Suprapubic skin (tissue), 3 donors: ENCODE measurements around the gene NLN.

Experiments used
- EP300 ChIP-seq: sonication (generic); formaldehyde crosslinking; IDR thresholded peaks from one replicate; pipeline ENCODE4 v1.6.1; 2017; ENCODE audit warnings: antibody characterized with exemption
- TF ChIP-seq, protein P1 (sequence below), 2 donors: fragments of 200-600 bp in 1 of 2; fragments of 450-650 bp in 1 of 2; sonication (generic) in 1 of 2; IDR thresholded peaks; one replicate each; pipeline ENCODE4 v1.5.1; 2016 to 2019; ENCODE audit warnings: antibody characterized with exemption in 2 of 2, mild to moderate bottlenecking in 1 of 2, moderate library complexity in 1 of 2

DNA sequence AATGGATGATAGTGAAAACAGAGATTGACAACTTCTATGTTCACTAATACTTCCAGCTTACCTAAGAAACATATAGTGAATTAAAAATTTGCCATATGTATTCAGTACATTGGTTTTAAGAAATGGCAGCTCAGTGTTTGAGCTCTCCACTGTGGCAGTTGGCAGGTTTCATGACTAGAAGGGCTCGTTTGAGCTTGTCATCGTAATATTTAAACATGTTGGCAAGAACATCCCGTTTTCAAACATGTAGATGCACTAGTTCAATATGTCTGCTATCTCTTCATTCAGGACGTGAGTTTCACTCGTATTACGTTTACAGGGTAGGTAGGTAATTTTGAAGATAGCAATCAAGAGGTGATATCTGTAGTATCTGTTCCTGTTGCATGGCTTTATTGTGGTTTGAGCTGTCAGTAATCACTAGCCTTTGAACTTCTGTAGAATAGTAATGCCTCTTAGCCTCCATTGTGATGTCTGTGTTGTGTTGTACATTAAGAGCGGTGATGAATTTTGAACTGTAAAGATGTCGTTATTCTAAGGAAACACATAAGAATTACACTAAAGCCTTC lies 74.8 kb downstream of the NLN start:
- TF ChIP-seq, protein P1, sequence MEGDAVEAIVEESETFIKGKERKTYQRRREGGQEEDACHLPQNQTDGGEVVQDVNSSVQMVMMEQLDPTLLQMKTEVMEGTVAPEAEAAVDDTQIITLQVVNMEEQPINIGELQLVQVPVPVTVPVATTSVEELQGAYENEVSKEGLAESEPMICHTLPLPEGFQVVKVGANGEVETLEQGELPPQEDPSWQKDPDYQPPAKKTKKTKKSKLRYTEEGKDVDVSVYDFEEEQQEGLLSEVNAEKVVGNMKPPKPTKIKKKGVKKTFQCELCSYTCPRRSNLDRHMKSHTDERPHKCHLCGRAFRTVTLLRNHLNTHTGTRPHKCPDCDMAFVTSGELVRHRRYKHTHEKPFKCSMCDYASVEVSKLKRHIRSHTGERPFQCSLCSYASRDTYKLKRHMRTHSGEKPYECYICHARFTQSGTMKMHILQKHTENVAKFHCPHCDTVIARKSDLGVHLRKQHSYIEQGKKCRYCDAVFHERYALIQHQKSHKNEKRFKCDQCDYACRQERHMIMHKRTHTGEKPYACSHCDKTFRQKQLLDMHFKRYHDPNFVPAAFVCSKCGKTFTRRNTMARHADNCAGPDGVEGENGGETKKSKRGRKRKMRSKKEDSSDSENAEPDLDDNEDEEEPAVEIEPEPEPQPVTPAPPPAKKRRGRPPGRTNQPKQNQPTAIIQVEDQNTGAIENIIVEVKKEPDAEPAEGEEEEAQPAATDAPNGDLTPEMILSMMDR (IDR thresholded peaks at IDR 0.05), result no peak
- TF ChIP-seq EP300, result no peak
